ENCODE results near the gene MYH10. TPM values are rescaled to one million over a fixed set of nuclear protein-coding genes. Genes with fewer than 3 reads are reported as not detected.
A peak's percentile ranks its signal among the peaks of the same experiment; 100 is the strongest.

Gene MYH10
- total RNA-seq, 2 donors from 2014 or later: 49.9 to 52.9 TPM

- intact Hi-C loops (cut with DNase I): no loop called here
- no peak for DNase-seq
- no peak for ATAC-seq
Measured at GRCh38 chr17:8487130-8487645, 143.3 kb downstream of the MYH10 start.

DNA sequence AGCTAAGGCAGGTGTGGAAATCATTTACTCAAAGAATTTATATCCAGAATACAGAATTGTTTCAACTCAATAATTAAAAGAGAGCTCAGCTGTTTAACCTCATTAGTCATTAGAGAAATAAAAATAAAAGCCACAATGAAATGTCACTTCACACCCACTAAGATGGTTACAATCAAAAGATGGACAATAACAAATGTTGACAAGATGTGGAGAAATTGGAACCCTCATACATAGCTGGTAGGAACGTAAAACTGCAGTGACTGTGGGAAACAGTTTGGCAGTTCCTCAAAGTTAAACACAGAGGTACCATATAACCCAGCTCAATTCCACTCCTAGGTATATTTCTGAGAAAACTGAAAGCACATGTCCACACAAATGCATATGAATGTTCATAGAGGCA, 145.0 kb downstream of the MYH10 start:
- intact Hi-C loops (cut with DNase I): no loop called here
- no peak for ATAC-seq
- no peak for DNase-seq

GRCh38 chr17:8484465-8484864, 146.1 kb downstream of the MYH10 start:
- intact Hi-C loops (cut with DNase I): no loop called here
- ATAC-seq: no peak

GRCh38 chr17:8482546-8482945, 148.0 kb downstream of the MYH10 start:
- intact Hi-C loops (cut with DNase I): no loop called here
- DNase-seq: no peak
- ATAC-seq: no peak

More at GRCh38 chr17:8484465-8484864, 146.1 kb downstream of the MYH10 start:
- DNase-seq: no peak

DNA sequence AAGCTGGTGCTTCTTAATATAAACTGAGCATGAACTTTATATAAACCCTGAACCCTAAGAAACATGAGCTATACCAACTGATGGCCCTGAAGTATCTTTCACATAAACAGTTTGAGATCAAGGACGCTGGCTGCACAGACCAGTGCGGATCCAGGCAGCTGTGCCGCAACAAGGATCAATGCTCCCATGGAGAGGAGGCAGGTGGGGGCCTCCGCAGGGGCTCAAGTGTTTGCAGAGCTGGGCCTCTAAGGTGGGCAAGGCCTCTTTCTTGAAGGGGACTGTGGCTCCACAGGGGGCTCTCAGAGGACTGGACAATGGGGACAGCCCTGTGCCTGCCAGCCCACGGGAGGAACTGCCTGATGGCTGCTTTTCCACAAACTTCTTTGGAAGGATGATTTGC, 148.8 kb downstream of the MYH10 start:
- DNase-seq: no peak
- ATAC-seq: no peak
- intact Hi-C loops (cut with DNase I): no loop called here

DNA sequence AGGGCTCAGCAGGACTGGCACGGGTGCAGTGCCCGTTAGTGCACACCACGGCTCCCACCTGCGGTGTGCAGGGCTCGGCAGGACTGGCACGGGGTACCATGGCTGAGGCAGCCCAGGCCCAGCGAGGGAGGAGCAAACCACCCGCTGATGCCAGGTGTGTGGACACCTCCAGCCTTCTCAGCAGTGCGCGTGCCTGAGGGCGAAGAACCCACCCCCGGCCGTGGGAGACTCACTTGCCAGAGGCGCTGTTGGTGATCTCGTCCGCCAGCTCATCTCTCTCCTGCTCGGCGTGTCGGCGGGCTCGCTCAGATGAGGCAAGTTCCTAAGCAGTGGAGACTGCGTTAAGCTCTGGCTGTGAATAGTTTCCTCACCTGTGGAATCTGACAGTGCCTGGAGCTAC, 149.4 kb downstream of the MYH10 start:
- DNase-seq (no peak), ATAC-seq (no peak)
- intact Hi-C loops (cut with DNase I): no loop called here

GRCh38 chr17:8480011-8480976, 150.2 kb downstream of the MYH10 start:
- DNase-seq (no peak), ATAC-seq (peak in 1 of 2 donors; percentile 6)
- intact Hi-C loops (cut with DNase I): no loop called here

- DNase-seq (peak; percentile 71), ATAC-seq (peak; percentile 77 to 87)
- intact Hi-C loops (cut with DNase I): no loop called here
Measured at GRCh38 chr17:8479431-8479947, 151.0 kb downstream of the MYH10 start.

- ATAC-seq (no peak), DNase-seq (no peak)
- intact Hi-C loops (cut with DNase I): no loop called here
Measured at GRCh38 chr17:8477715-8478441, 152.6 kb downstream of the MYH10 start.

DNA sequence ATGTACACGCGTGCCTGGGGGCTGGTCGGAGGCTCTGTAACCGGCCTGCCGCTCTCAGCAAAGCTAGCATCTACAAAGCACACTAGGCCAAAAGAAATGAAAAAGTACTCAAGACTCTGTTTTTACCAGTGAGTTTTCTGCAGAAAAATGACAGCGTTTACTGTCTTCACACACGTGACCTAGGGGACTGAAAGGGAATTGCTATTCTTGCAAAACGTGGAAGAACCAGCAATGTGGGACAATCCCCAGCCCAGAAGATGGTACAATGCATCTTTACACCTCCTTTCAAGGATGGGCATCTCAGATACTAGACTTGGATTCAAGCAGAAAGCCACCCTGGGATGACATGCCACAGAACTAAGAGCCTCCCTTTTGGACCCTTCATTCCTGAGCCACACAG, 153.4 kb downstream of the MYH10 start:
- intact Hi-C loops (cut with DNase I): no loop called here
- ATAC-seq (no peak), DNase-seq (no peak)

- no peak for ATAC-seq
- intact Hi-C loops (cut with DNase I): no loop called here
- DNase-seq: no peak
Measured at GRCh38 chr17:8476741-8477140, 153.8 kb downstream of the MYH10 start.

- intact Hi-C loops (cut with DNase I): no loop called here
- DNase-seq (no peak), ATAC-seq (no peak)
Measured at GRCh38 chr17:8475781-8476180, 154.7 kb downstream of the MYH10 start.

DNA sequence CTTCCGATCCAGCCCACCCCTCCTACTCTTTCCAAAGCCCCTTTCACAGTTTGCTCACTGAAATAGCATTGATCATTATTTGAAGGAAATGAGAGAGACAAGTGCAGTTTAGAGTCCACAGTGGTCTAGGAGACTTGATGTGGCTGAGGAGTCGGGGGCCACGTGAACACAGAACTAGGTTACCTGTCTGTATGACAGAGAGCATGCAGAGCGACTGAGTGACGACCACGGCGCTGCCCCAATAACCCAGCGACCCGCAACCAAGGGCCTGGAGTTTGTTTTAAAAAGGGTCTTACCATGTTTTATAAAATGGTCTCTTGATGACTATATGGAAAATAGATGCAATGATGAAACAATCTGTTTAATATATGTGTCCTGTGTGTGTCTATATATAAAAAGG, 155.3 kb downstream of the MYH10 start:
- ATAC-seq (no peak), DNase-seq (no peak)
- intact Hi-C loops (cut with DNase I): no loop called here

DNA sequence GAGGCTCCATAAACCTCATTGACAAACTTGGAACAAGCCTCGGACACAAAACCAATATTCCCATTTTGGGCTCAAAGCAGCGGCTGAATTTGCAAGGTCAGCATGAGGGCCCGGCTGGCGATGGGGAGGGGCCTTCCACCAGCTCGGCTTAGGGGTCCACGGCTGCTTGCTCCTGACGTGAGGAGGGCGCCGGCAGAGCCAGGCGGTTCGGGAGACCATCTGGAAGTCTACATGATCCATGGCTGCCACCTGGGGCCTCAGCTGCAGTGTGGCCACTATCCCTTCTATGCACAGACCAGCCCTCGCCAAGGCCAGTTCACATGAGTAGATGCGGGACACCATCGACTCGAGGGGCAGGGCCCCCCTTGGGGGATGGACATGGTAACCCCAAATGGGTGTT, 155.7 kb downstream of the MYH10 start:
- ATAC-seq (no peak), DNase-seq (no peak)
- intact Hi-C loops (cut with DNase I): no loop called here

DNA sequence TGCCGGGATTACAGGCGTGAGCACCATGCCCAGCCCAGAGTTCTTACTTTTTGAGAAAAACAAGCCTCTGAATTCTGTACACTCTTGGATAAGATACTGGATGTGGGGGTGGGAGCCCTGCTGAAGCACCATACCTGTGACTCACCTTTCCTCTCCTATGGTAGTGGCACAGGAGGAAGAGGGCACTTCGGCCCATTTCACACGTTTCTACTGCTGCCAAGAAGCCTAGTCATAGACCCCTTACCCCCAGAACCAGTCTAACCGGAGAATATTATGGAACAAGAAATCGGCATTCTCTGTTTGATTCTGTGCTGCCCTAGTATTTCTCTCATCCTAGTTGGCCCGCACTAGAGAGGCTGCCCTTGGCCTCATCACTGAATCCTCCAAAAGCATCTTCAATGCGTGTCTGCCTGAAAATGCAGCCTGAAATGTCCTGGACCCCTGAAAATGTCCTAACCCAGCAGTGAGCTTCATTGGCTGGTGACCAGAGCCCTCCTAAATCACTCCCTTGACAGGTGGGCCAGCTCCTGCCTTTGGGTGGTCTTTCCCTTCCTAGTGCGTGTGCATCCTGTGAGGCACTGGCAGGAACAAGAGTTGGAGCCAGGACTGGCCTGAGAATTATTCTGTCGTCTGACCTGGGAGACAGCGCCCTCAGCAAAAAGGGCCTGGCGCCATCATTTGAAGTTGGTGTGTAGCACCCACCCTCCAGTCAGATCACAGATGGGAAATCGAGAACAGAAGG, 156.9 kb downstream of the MYH10 start:
- DNase-seq (no peak), ATAC-seq (no peak)
- intact Hi-C loops (cut with DNase I): no loop called here

GRCh38 chr17:8472663-8473062, 157.9 kb downstream of the MYH10 start:
- DNase-seq: no peak
- intact Hi-C loops (cut with DNase I): no loop called here
- no peak for ATAC-seq

- peak; percentile 71 for DNase-seq
- intact Hi-C loops (cut with DNase I): no loop called here
- peak; percentile 54 to 57 for ATAC-seq
Measured at GRCh38 chr17:8470447-8471047, 160.0 kb downstream of the MYH10 start.

DNA sequence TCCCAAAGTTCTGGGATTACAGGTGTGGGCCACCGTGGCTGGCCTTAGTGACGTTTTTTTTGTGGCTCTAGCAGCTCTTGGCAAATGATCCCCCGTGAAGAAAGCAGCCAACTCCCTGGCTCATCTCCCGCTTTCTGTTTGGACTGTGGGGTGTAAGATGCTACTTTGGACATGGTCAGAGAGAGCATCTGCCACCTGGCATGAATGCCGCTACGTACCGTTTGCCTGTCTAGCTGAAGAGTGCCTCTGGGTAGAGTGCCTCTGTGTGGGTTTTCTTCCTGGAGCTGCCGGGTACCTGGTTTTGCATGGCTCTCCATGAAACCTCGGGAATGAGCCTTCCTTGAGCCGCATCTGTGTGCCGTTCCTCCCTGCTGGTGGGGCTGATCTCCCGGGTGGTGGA, 160.6 kb downstream of the MYH10 start:
- DNase-seq (no peak), ATAC-seq (no peak)
- intact Hi-C loops (cut with DNase I): no loop called here

GRCh38 chr17:8468980-8469379, 161.5 kb downstream of the MYH10 start:
- ATAC-seq (no peak), DNase-seq (no peak)
- intact Hi-C loops (cut with DNase I): no loop called here
